ENCODE data around the gene SYT15. TPM values are rescaled to one million over a fixed set of nuclear protein-coding genes. Genes with fewer than 3 reads are reported as not detected.
"Not testable (repeated sequence)": the region's sequence is repeated elsewhere in the genome, so short reads cannot be mapped to it uniquely, and the experiment has no call there.

SYT15 gene
- total RNA-seq, 2 experiments from 2014 or later, result 0.79 to 1.2 TPM

DNA sequence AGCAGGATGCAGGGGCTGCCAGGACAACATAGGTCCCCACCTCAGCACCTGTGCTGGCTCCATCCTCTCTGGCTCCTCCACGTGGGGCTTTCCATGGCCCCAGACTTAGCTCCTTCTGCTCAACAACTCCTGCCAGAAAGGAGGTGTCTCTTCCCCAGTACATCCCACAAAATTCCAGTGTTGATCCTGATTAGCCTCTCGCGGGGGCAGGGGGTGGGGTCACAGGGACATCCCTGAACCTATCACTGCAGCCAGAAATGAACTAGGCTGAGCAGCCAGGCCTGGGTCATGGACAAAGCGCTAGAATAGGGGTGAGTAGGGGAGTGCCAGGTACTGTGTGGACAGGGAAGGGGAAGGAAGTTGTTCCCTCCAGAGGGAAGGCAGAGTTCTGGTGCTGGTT, 5.0 kb upstream of the SYT15 start:
- H3K4me1 Mint-ChIP-seq; H3K27ac Mint-ChIP-seq; DNase-seq; H3K27me3 Mint-ChIP-seq; H3K9me3 Mint-ChIP-seq; H3K36me3 Mint-ChIP-seq (ENCODE audit: low read depth); CTCF ChIA-PET; POLR2A ChIA-PET; H3K4me3 Mint-ChIP-seq: not testable (repeated sequence)

- H3K4me1 Mint-ChIP-seq; H3K9me3 Mint-ChIP-seq; DNase-seq; H3K27me3 Mint-ChIP-seq; CTCF ChIA-PET; H3K4me3 Mint-ChIP-seq; H3K27ac Mint-ChIP-seq; POLR2A ChIA-PET; H3K36me3 Mint-ChIP-seq (ENCODE audit: low read depth): not testable (repeated sequence)
These were observed 1.1 kb upstream of the SYT15 start for GRCh38 chr10:46577624-46578473.

GRCh38 chr10:46579378-46579777, 450 bp downstream of the SYT15 start:
- H3K27ac Mint-ChIP-seq; CTCF ChIA-PET; H3K9me3 Mint-ChIP-seq; POLR2A ChIA-PET; DNase-seq; H3K4me3 Mint-ChIP-seq; H3K36me3 Mint-ChIP-seq (ENCODE audit: low read depth); H3K4me1 Mint-ChIP-seq; H3K27me3 Mint-ChIP-seq: not testable (repeated sequence)

GRCh38 chr10:46581997-46582396, 3.1 kb downstream of the SYT15 start:
- H3K36me3 Mint-ChIP-seq (ENCODE audit: low read depth); H3K27ac Mint-ChIP-seq; H3K4me1 Mint-ChIP-seq; H3K27me3 Mint-ChIP-seq; H3K4me3 Mint-ChIP-seq; POLR2A ChIA-PET; DNase-seq; H3K9me3 Mint-ChIP-seq; CTCF ChIA-PET: not testable (repeated sequence)

GRCh38 chr10:46582568-46582967, 3.6 kb downstream of the SYT15 start:
- DNase-seq; POLR2A ChIA-PET; CTCF ChIA-PET; H3K27me3 Mint-ChIP-seq; H3K36me3 Mint-ChIP-seq (ENCODE audit: low read depth); H3K9me3 Mint-ChIP-seq; H3K4me3 Mint-ChIP-seq; H3K27ac Mint-ChIP-seq; H3K4me1 Mint-ChIP-seq: not testable (repeated sequence)

DNA sequence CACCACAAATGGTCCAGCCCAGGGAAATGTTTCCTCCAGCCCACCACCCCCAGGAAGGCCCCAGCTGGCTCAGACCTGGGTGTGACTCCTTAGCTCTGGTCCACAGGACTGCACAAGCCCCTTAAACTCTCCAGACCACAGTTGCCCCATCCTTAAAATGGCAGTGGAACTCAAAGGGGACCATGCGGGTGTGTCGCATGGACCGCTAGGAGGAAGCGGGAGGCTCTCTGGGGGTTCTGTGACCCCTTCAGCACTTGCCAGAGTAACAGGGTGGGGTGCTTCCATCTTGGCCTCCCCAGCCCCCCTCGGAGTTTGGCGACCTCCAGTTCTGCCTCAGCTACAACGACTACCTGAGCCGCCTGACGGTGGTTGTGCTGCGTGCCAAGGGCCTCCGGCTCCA, 5.3 kb downstream of the SYT15 start:
- H3K27me3 Mint-ChIP-seq; H3K27ac Mint-ChIP-seq; DNase-seq; POLR2A ChIA-PET; H3K36me3 Mint-ChIP-seq (ENCODE audit: low read depth); CTCF ChIA-PET; H3K9me3 Mint-ChIP-seq; H3K4me1 Mint-ChIP-seq; H3K4me3 Mint-ChIP-seq: not testable (repeated sequence)

GRCh38 chr10:46585246-46585645, 6.3 kb downstream of the SYT15 start:
- H3K27me3 Mint-ChIP-seq; H3K4me3 Mint-ChIP-seq; POLR2A ChIA-PET; H3K4me1 Mint-ChIP-seq; H3K27ac Mint-ChIP-seq; H3K9me3 Mint-ChIP-seq; CTCF ChIA-PET; H3K36me3 Mint-ChIP-seq (ENCODE audit: low read depth); DNase-seq: not testable (repeated sequence)

DNA sequence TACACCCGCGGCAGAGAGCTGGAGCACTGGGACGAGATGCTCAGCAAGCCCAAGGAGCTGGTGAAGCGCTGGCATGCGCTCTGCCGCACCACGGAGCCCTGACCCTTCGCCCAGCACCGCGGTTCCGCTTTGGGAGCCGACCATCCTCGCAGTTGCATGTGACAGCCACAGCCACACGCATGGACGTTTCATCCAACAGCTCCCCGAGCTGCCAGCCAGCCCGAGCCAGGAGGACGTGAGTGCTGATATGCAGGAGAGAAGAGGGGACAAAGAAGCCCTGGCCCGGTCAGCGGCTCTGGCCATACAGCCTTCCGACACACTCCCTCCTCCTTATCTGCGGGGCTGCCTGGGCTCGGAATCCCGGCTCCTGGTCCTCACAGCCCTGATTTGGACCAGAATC, 8.6 kb downstream of the SYT15 start:
- H3K27me3 Mint-ChIP-seq, H3K27ac Mint-ChIP-seq, POLR2A ChIA-PET: not testable (repeated sequence)

GRCh38 chr10:46588221-46588620, 9.3 kb downstream of the SYT15 start:
- CTCF ChIA-PET; H3K27me3 Mint-ChIP-seq; POLR2A ChIA-PET; H3K4me3 Mint-ChIP-seq; H3K9me3 Mint-ChIP-seq; H3K27ac Mint-ChIP-seq; DNase-seq; H3K4me1 Mint-ChIP-seq; H3K36me3 Mint-ChIP-seq (ENCODE audit: low read depth): not testable (repeated sequence)

More for the DNA sequence above, 8.6 kb downstream of the SYT15 start:
- DNase-seq; H3K4me3 Mint-ChIP-seq; H3K36me3 Mint-ChIP-seq (ENCODE audit: low read depth); H3K9me3 Mint-ChIP-seq; CTCF ChIA-PET; H3K4me1 Mint-ChIP-seq: not testable (repeated sequence)

GRCh38 chr10:46589589-46589988, 10.7 kb downstream of the SYT15 start:
- CTCF ChIA-PET; H3K36me3 Mint-ChIP-seq (ENCODE audit: low read depth); POLR2A ChIA-PET; H3K9me3 Mint-ChIP-seq; H3K4me1 Mint-ChIP-seq; H3K27me3 Mint-ChIP-seq; H3K27ac Mint-ChIP-seq; H3K4me3 Mint-ChIP-seq; DNase-seq: not testable (repeated sequence)

DNA sequence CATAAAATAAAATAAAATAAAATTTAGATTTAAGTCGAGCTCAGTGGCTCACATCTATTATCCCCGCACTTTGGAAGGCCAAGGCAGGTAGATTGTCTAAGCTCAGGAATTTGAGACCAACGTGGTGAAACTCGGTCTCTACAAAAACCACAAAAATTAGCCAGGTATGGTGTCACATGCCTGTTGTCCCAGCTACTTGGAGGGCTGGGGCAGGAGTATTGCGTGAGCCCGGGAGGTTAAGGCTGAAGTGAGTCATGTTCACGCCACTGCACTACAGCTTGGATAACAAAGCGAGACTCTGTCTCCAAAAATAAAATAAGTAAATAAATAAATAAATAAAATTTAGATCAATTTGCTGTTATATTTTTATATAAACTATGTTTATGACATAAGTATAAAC, 12.1 kb downstream of the SYT15 start:
- H3K9me3 Mint-ChIP-seq; H3K27ac Mint-ChIP-seq; DNase-seq; H3K36me3 Mint-ChIP-seq (ENCODE audit: low read depth); H3K4me1 Mint-ChIP-seq; H3K4me3 Mint-ChIP-seq; POLR2A ChIA-PET; CTCF ChIA-PET; H3K27me3 Mint-ChIP-seq: not testable (repeated sequence)

DNA sequence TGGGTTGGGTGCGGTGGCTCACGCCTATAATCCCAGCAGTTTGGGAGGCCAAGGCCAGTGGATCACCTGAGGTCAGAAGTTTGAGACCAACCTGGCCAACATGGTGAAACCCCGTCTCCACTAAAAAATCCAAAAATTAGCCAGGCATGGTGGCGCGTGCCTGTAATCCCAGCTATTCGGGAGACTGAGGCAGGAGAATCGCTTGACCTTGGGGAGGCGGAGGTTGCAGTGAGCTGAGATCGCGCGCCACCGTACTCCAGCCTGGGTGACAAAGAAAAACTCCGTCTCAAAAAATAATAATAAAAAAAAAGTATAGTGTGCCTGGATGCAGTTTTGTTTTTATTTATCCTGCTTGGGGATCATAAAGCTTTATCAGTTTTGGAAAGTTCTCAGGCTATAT, 14.4 kb downstream of the SYT15 start:
- H3K4me3 Mint-ChIP-seq; CTCF ChIA-PET; H3K36me3 Mint-ChIP-seq (ENCODE audit: low read depth); POLR2A ChIA-PET; H3K9me3 Mint-ChIP-seq; H3K27ac Mint-ChIP-seq; DNase-seq; H3K27me3 Mint-ChIP-seq; H3K4me1 Mint-ChIP-seq: not testable (repeated sequence)

- H3K36me3 Mint-ChIP-seq (ENCODE audit: low read depth); H3K4me1 Mint-ChIP-seq; H3K27me3 Mint-ChIP-seq; H3K4me3 Mint-ChIP-seq; CTCF ChIA-PET; POLR2A ChIA-PET; H3K9me3 Mint-ChIP-seq; DNase-seq; H3K27ac Mint-ChIP-seq: not testable (repeated sequence)
These were observed 15.6 kb downstream of the SYT15 start for GRCh38 chr10:46594453-46595063.

- CTCF ChIA-PET; H3K27ac Mint-ChIP-seq; H3K4me1 Mint-ChIP-seq; H3K4me3 Mint-ChIP-seq; H3K9me3 Mint-ChIP-seq; H3K27me3 Mint-ChIP-seq; H3K36me3 Mint-ChIP-seq (ENCODE audit: low read depth); DNase-seq; POLR2A ChIA-PET: not testable (repeated sequence)
These were observed 17.6 kb downstream of the SYT15 start for GRCh38 chr10:46596570-46596969.
